ENCODE measurements around the gene F5.

F5 gene

GRCh38 chr1:169588112-169588511, 1.8 kb upstream of the F5 start:
- DNase-seq (ENCODE audit: low spot score) = no peak

- no peak for DNase-seq (ENCODE audit: low spot score)
Observed at GRCh38 chr1:169586067-169586394, 250 bp downstream of the F5 start.

GRCh38 chr1:169585181-169585580, 1.1 kb downstream of the F5 start:
- no peak for DNase-seq (ENCODE audit: low spot score)

GRCh38 chr1:169584483-169585144, 1.7 kb downstream of the F5 start:
- no peak for DNase-seq (ENCODE audit: low spot score)

- DNase-seq (ENCODE audit: low spot score) = no peak
Observed at GRCh38 chr1:169577981-169578738, 8.1 kb downstream of the F5 start.

- no peak for DNase-seq (ENCODE audit: low spot score)
Observed at GRCh38 chr1:169576935-169577331, 9.3 kb downstream of the F5 start.

- DNase-seq (ENCODE audit: low spot score) = no peak
Observed at GRCh38 chr1:169576241-169576934, 9.9 kb downstream of the F5 start.

GRCh38 chr1:169574336-169574735, 11.9 kb downstream of the F5 start:
- no peak for DNase-seq (ENCODE audit: low spot score)

GRCh38 chr1:169572187-169572586, 14.1 kb downstream of the F5 start:
- no peak for DNase-seq (ENCODE audit: low spot score)

GRCh38 chr1:169571450-169571849, 14.8 kb downstream of the F5 start:
- DNase-seq (ENCODE audit: low spot score) = no peak

- no peak for DNase-seq (ENCODE audit: low spot score)
Observed at GRCh38 chr1:169570172-169570574, 16.1 kb downstream of the F5 start.

- DNase-seq (ENCODE audit: low spot score) = no peak
Observed at GRCh38 chr1:169568497-169568896, 17.8 kb downstream of the F5 start.

GRCh38 chr1:169565335-169566271, 20.7 kb downstream of the F5 start:
- DNase-seq (ENCODE audit: low spot score) = no peak

- no peak for DNase-seq (ENCODE audit: low spot score)
Observed at GRCh38 chr1:169563650-169564049, 22.6 kb downstream of the F5 start.

- DNase-seq (ENCODE audit: low spot score) = no peak
Observed at GRCh38 chr1:169563019-169563615, 23.2 kb downstream of the F5 start.

- no peak for DNase-seq (ENCODE audit: low spot score)
Observed at GRCh38 chr1:169561692-169562091, 24.6 kb downstream of the F5 start.

GRCh38 chr1:169557131-169557530, 29.1 kb downstream of the F5 start:
- no peak for DNase-seq (ENCODE audit: low spot score)

- peak; percentile 18 for DNase-seq (ENCODE audit: low spot score)
Observed at GRCh38 chr1:169550294-169550693, 36.0 kb downstream of the F5 start.

- DNase-seq (ENCODE audit: low spot score) = no peak
Observed at GRCh38 chr1:169548282-169548681, 38.0 kb downstream of the F5 start.

- DNase-seq (ENCODE audit: low spot score) = peak; percentile 4
Observed at GRCh38 chr1:169546087-169546995, 39.9 kb downstream of the F5 start.

GRCh38 chr1:169545472-169545871, 40.8 kb downstream of the F5 start:
- DNase-seq (ENCODE audit: low spot score) = no peak
